CD4-positive, alpha-beta memory T cell (primary cell): ENCODE data around the gene CAPNS2. TPM values are rescaled to one million over a fixed set of nuclear protein-coding genes. Genes with fewer than 3 reads are reported as not detected.

ENCODE experiments used
- CTCF ChIA-PET: fragments of 350-600 bp; sonication (Branson Sonifier 250); formaldehyde crosslinking; loops from one replicate; lab custom pipeline; 2021; ENCODE audit warnings: inconsistent platforms; ENCODE audit not compliant: partially characterized antibody; lab: Charles Lee
- POLR2A ChIA-PET: fragments of 350-600 bp; sonication (Branson Sonifier 250); formaldehyde crosslinking; loops from one replicate; lab custom pipeline; 2021; ENCODE audit not compliant: partially characterized antibody; lab: Charles Lee
- DNase-seq, 5 donors: peaks; one replicate each; pipeline versions ENCODE4 v3.0.0 to v3.0.0-alpha.2; 2020 to 2022; ENCODE audit warnings: mixed read lengths in 1 of 5
- H3K27ac ChIP-seq: one replicate; pipeline ENCODE4 v1.7.0; 2013; ENCODE audit warnings: low read depth, low read length
- H3K27me3 ChIP-seq: 2 replicates; pipeline ENCODE4 v1.7.0; 2013; ENCODE audit warnings: mild to moderate bottlenecking, low read length, moderate library complexity; ENCODE audit not compliant: insufficient read depth
- H3K36me3 ChIP-seq: 2 replicates; pipeline ENCODE4 v1.7.0; 2013; ENCODE audit warnings: mild to moderate bottlenecking, low read length, moderate library complexity; ENCODE audit not compliant: insufficient read depth
- H3K4me1 ChIP-seq: 2 replicates; pipeline ENCODE4 v1.7.0; 2013; ENCODE audit warnings: mild to moderate bottlenecking, low read length, moderate library complexity; ENCODE audit not compliant: insufficient read depth
- H3K4me3 ChIP-seq, 2 donors: one replicate each; pipeline ENCODE4 v1.7.0; 2013; ENCODE audit warnings: low read length in 2 of 2, mild to moderate bottlenecking in 1 of 2
- H3K9me3 ChIP-seq, 2 donors: one replicate each; pipeline ENCODE4 v1.7.0; 2013; ENCODE audit warnings: low read length in 2 of 2, control low read depth in 1 of 2; ENCODE audit not compliant: control insufficient read depth in 1 of 2
- H3K27ac Mint-ChIP-seq, 7 donors: one replicate each; pipeline ENCODE4 v1.8.0; 2020 to 2021; ENCODE audit warnings: mixed read lengths in 7 of 7, mild to moderate bottlenecking in 6 of 7, inconsistent platforms in 3 of 7, moderate library complexity in 3 of 7
- H3K27me3 Mint-ChIP-seq, 2 donors: one replicate each; pipeline ENCODE4 v1.8.0; 2020 to 2021; ENCODE audit warnings: mixed read lengths in 2 of 2
- H3K36me3 Mint-ChIP-seq, 2 donors: one replicate each; pipeline ENCODE4 v1.8.0; 2020 to 2021; ENCODE audit warnings: mixed read lengths in 2 of 2, inconsistent platforms in 1 of 2, mild to moderate bottlenecking in 1 of 2
- H3K4me1 Mint-ChIP-seq, 4 donors: one replicate each; pipeline ENCODE4 v1.8.0; 2020 to 2021; ENCODE audit warnings: mixed read lengths in 4 of 4, mild to moderate bottlenecking in 1 of 4
- H3K4me3 Mint-ChIP-seq, 8 donors: one replicate each; pipeline ENCODE4 v1.8.0; 2020 to 2021; ENCODE audit warnings: mixed read lengths in 8 of 8, mild to moderate bottlenecking in 7 of 8, moderate library complexity in 6 of 8, inconsistent platforms in 3 of 8
- H3K9me3 Mint-ChIP-seq, 8 donors: one replicate each; pipeline ENCODE4 v1.8.0; 2020 to 2021; ENCODE audit warnings: mixed read lengths in 8 of 8, mild to moderate bottlenecking in 5 of 8, inconsistent platforms in 3 of 8, moderate library complexity in 1 of 8
- intact Hi-C: fragments of 100-400 bp; cut with micrococcal nuclease; formaldehyde crosslinking; loops from one replicate; pipeline ENCODE4 v1.15.1; 2023
- polyA plus RNA-seq, 2 donors: library from polyadenylated mRNA; unstranded; fragments of 300-500 nt; fragmentation: Illumina TruSeq; gene quantifications; one replicate each; pipeline ENCODE4 v1.2.3, GENCODE V29; 2021
- total RNA-seq, 2 experiments: library from RNA; stranded (reverse); gene quantifications; one replicate each; pipeline ENCODE4 v1.2.3, GENCODE V29; 2021

Gene CAPNS2
- total and polyA plus RNA-seq, 4 experiments from 2014 or later: not detected

DNA sequence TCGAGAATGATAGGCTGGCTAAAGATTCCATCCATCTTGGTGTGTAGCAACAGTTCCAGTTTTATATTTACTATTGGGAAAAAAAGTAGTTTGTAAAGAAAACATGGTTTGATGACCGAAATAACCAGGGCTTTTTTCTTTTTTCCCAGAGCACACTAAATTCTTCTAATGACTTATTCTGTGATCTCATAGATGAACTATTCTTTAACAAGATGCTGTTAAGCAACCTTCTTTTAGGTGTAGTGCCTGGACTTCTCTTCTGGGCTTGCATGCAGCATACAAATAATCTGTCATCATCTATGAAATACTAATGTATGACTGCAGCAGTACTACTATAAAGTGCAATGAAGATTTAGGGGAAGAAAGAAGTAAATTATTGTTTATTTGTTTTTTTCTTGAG is 11.0 kb upstream of the CAPNS2 start:
- no peak overlapping the region for H3K4me3 Mint-ChIP-seq
- intact Hi-C loops: no loop called here
- Histone ChIP-seq H3K36me3 (no peaks in the 10 kb centered on the region), H3K4me1 (no peaks in the 10 kb centered on the region), H3K4me3 (no peak overlapping the region), H3K27ac (no peak overlapping the region), H3K9me3 (no peaks in the 10 kb centered on the region), H3K27me3 (no peaks in the 10 kb centered on the region)
- peaks cover 0 to 4% (median 1%) of the 10 kb centered on the region in 8 donors for H3K9me3 Mint-ChIP-seq
- no peak for DNase-seq
- ChIA-PET POLR2A (no interaction called here), CTCF (no interaction called here)
- H3K27ac Mint-ChIP-seq: no peak overlapping the region
- no peaks in the 10 kb centered on the region for H3K36me3 Mint-ChIP-seq
- H3K4me1 Mint-ChIP-seq: no peaks in the 10 kb centered on the region
- peaks cover 7% of the 10 kb centered on the region in 2 donors for H3K27me3 Mint-ChIP-seq

DNA sequence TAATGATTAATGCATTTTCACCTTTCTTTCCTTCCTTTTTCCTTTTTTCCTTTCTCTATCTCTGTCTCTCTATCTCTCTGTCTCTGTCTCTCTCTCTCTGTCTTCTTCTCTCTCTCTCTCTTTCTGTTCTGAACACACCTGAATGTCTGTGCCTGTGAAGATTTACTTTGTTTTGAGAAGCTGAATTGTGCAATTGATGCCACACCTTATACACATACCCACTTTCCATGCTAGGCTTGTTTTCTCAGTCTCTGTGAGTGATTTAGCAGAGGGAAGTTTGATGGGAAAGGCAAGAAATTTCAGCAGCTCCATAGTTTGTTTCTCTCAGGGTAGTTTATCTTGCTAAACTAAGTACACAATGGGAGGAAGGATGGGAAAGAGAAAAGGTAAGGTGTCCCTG is 9.3 kb upstream of the CAPNS2 start:
- CTCF ChIA-PET: no interaction called here

GRCh38 chr16:55559233-55559632 is 7.3 kb upstream of the CAPNS2 start:
- H3K4me3 Mint-ChIP-seq: no peak overlapping the region
- H3K36me3 Mint-ChIP-seq: no peaks in the 10 kb centered on the region
- intact Hi-C loops: no loop called here

More for the DNA sequence above, 9.3 kb upstream of the CAPNS2 start:
- POLR2A ChIA-PET: no interaction called here
- H3K27me3 Mint-ChIP-seq: peaks cover 4 to 7% of the 10 kb centered on the region in 2 donors
- no peaks in the 10 kb centered on the region for H3K27me3 ChIP-seq
- no peaks in the 10 kb centered on the region for H3K36me3 Mint-ChIP-seq
- no peaks in the 10 kb centered on the region for H3K4me1 ChIP-seq
- H3K9me3 ChIP-seq: no peaks in the 10 kb centered on the region
- H3K9me3 Mint-ChIP-seq: peaks cover 0 to 4% (median 1%) of the 10 kb centered on the region in 8 donors
- intact Hi-C loops: no loop called here
- H3K36me3 ChIP-seq: no peaks in the 10 kb centered on the region
- H3K4me3 ChIP-seq: no peak overlapping the region
- no peak overlapping the region for H3K27ac Mint-ChIP-seq
- H3K4me1 Mint-ChIP-seq: no peaks in the 10 kb centered on the region
- DNase-seq: no peak
- H3K27ac ChIP-seq: no peak overlapping the region
- no peak overlapping the region for H3K4me3 Mint-ChIP-seq

DNA sequence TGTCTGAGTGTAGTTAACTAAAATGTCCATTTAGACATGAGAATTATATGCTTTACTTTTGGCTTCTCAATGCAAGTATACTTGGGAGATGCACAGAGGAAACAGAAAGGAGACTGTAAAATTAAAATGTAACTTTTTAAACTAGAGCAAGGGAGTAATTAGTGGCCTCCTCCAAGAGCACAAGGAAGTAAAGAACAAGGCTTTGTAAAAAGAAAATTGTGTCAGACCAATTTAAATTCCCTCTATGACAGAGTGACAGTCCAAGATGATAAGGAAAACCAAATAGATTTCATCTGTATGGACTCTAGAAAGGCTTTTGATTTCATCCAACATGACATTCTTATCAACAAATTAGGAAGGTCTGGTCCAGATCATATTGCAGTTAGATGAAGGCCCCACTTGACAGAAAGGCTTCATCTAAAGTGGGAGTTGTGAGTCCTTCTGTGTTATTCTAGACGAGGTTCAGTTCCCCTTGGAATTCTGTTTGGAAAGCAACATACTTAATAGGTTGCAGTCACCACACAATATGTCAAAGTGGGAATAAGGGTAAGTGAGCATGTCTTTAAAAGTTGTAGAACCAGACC is 6.5 kb upstream of the CAPNS2 start:
- Mint-ChIP-seq H3K4me3 (no peak overlapping the region), H3K9me3 (peaks cover 0 to 2% (median 0%) of the 10 kb centered on the region in 8 donors), H3K4me1 (no peaks in the 10 kb centered on the region), H3K27ac (no peak overlapping the region), H3K27me3 (peaks cover 5 to 6% of the 10 kb centered on the region in 2 donors), H3K36me3 (no peaks in the 10 kb centered on the region)
- no peaks in the 10 kb centered on the region for H3K4me1 ChIP-seq
- no peaks in the 10 kb centered on the region for H3K36me3 ChIP-seq
- intact Hi-C loops: no loop called here
- ChIA-PET POLR2A (no interaction called here), CTCF (no interaction called here)
- no peaks in the 10 kb centered on the region for H3K27me3 ChIP-seq
- H3K9me3 ChIP-seq: no peaks in the 10 kb centered on the region
- DNase-seq: no peak
- no peak overlapping the region for H3K27ac ChIP-seq
- H3K4me3 ChIP-seq: no peak overlapping the region

More at GRCh38 chr16:55559233-55559632, 7.3 kb upstream of the CAPNS2 start:
- Histone ChIP-seq H3K4me3 (no peak overlapping the region), H3K36me3 (no peaks in the 10 kb centered on the region), H3K27me3 (no peaks in the 10 kb centered on the region), H3K4me1 (no peaks in the 10 kb centered on the region), H3K9me3 (no peaks in the 10 kb centered on the region), H3K27ac (no peak overlapping the region)
- CTCF ChIA-PET: no interaction called here
- Mint-ChIP-seq H3K9me3 (peaks cover 0 to 2% (median 0%) of the 10 kb centered on the region in 8 donors), H3K27me3 (peaks cover 5 to 6% of the 10 kb centered on the region in 2 donors), H3K4me1 (no peaks in the 10 kb centered on the region), H3K27ac (no peak overlapping the region)
- POLR2A ChIA-PET: no interaction called here
- no peak for DNase-seq

- no peak overlapping the region for H3K27ac Mint-ChIP-seq
- peaks cover 0 to 2% (median 0%) of the 10 kb centered on the region in 8 donors for H3K9me3 Mint-ChIP-seq
These were observed 5.1 kb upstream of the CAPNS2 start for GRCh38 chr16:55561319-55561848.

GRCh38 chr16:55562936-55563335 is 3.5 kb upstream of the CAPNS2 start:
- Mint-ChIP-seq H3K36me3 (no peaks in the 10 kb centered on the region), H3K4me1 (no peaks in the 10 kb centered on the region), H3K4me3 (no peak overlapping the region), H3K9me3 (peaks cover 0 to 2% (median 0%) of the 10 kb centered on the region in 8 donors), H3K27me3 (peaks cover 2 to 6% of the 10 kb centered on the region in 2 donors), H3K27ac (no peak overlapping the region)
- CTCF ChIA-PET: no interaction called here
- DNase-seq: no peak
- POLR2A ChIA-PET: no interaction called here
- Histone ChIP-seq H3K36me3 (no peaks in the 10 kb centered on the region), H3K27ac (no peak overlapping the region), H3K4me1 (no peaks in the 10 kb centered on the region), H3K27me3 (no peaks in the 10 kb centered on the region), H3K4me3 (no peak overlapping the region), H3K9me3 (no peaks in the 10 kb centered on the region)
- intact Hi-C loops: no loop called here

More at GRCh38 chr16:55561319-55561848, 5.1 kb upstream of the CAPNS2 start:
- H3K36me3 Mint-ChIP-seq: no peaks in the 10 kb centered on the region
- no peak overlapping the region for H3K27ac ChIP-seq
- ChIA-PET CTCF (interaction anchor here (0.7 to 1.0 kb wide), 2 partner anchors 11 to 24 kb away, joined by 3 read pairs; no protein-coding TSS in a partner anchor), POLR2A (no interaction called here)
- H3K9me3 ChIP-seq: no peaks in the 10 kb centered on the region
- DNase-seq: no peak
- no peak overlapping the region for H3K4me3 ChIP-seq
- no peaks in the 10 kb centered on the region for H3K4me1 Mint-ChIP-seq
- H3K36me3 ChIP-seq: no peaks in the 10 kb centered on the region
- peaks cover 2 to 7% of the 10 kb centered on the region in 2 donors for H3K27me3 Mint-ChIP-seq
- H3K27me3 ChIP-seq: no peaks in the 10 kb centered on the region
- no peaks in the 10 kb centered on the region for H3K4me1 ChIP-seq
- intact Hi-C loops: no loop called here
- H3K4me3 Mint-ChIP-seq: no peak overlapping the region

- peaks cover 0 to 6% of the 10 kb centered on the region in 2 donors for H3K27me3 Mint-ChIP-seq
- Histone ChIP-seq H3K36me3 (no peaks in the 10 kb centered on the region), H3K27ac (no peak overlapping the region), H3K27me3 (no peaks in the 10 kb centered on the region), H3K4me3 (no peak overlapping the region), H3K4me1 (no peaks in the 10 kb centered on the region), H3K9me3 (no peaks in the 10 kb centered on the region)
- H3K9me3 Mint-ChIP-seq: peaks cover 0 to 2% (median 0%) of the 10 kb centered on the region in 8 donors
- H3K4me1 Mint-ChIP-seq: no peaks in the 10 kb centered on the region
- H3K4me3 Mint-ChIP-seq: no peak overlapping the region
- no peak for DNase-seq
- ChIA-PET POLR2A (no interaction called here), CTCF (no interaction called here)
- H3K36me3 Mint-ChIP-seq: no peaks in the 10 kb centered on the region
- intact Hi-C loops: no loop called here
- H3K27ac Mint-ChIP-seq: no peak overlapping the region
These were observed 2.7 kb upstream of the CAPNS2 start for GRCh38 chr16:55563797-55564196.
